GM18519 (cell line): ENCODE measurements around the gene PAEP.
"Not testable (repeated sequence)": the region's sequence is repeated elsewhere in the genome, so short reads cannot be mapped to it uniquely, and the experiment has no call there.

Experiments
- ATAC-seq: cut with Tn5 transposase; IDR thresholded peaks from one replicate; pipeline ENCODE4 v1.9.1; 2021; ENCODE audit warnings: mild to moderate bottlenecking, moderate library complexity; ENCODE audit not compliant: unreplicated experiment, low FRiP score

Gene PAEP

DNA sequence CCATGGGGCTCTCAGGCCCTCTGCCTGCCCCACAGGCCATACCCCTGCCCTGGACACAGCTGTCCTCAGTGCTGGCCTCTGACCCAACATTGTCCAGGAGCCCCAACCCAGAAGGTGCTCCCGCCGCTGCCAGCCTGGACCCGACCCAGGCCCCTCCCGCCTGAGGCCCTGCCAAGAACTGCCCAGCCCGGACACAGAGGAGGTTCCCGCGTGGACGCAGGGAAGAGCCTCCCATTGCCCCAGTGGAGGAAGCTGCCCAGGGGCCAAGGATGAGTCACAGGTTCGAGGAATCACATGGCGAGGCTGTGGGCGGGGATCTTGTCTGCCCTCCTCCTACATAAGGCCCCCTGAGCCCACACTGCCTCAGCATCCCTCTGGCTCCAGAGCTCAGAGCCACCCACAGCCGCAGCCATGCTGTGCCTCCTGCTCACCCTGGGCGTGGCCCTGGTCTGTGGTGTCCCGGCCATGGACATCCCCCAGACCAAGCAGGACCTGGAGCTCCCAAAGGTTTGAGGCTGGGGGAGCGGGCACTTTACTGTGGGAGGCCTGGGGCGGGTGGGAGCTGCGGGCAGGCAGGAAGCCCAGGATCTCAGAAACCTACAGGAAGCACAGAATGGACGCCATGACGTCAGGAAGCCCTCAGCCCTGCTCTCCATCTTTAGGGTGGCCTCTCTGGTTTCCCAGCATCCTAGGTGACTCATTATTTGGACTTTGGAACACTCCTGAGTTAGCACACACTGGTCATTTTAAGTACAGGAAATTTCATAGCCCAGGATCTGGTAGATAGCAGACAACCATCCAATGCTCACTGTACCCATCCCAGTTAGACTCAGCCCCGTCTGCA, at the start of gene PAEP:
PAEP (plus strand) TSS at position 366 of the 844 bp plus-strand sequence.
- no peak for ATAC-seq

DNA sequence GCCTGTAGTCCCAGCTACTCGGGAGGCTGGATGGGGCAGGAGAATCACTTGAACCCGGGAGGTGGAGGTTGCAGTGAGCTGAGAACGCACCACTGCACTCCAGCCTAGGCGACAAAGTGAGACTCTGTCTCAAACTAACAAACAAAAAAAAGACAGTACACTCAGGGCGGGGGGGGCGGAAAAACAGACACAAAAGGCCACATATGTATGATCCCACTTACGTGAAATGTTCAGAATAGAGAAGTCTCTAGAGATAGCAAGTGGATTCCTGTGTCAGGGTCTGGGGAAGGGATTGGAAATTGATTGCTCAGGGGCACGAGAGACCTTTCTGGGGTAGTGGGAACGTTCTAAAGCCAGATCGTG, 49.3 kb upstream of the PAEP start:
- no peak for ATAC-seq

DNA sequence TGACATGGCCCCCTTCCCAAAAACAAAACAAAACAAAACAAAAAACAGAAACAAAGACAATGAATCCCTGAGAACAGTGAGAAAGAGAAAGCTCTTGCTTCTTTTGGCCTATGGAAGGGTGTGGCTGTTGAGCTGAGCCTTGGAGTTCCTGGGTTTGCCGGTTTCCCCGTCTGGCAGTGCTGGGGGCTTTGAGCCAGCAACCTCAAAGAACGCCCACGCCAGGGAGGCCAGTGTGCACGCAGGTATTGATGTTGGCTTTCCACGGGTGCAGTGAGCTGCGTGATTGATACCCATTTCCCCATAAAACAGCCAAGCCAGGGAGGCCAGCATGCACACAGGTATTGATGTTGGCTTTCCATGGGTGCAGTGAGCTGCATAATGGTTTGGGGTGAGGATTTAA, 48.7 kb upstream of the PAEP start:
- ATAC-seq, result no peak

DNA sequence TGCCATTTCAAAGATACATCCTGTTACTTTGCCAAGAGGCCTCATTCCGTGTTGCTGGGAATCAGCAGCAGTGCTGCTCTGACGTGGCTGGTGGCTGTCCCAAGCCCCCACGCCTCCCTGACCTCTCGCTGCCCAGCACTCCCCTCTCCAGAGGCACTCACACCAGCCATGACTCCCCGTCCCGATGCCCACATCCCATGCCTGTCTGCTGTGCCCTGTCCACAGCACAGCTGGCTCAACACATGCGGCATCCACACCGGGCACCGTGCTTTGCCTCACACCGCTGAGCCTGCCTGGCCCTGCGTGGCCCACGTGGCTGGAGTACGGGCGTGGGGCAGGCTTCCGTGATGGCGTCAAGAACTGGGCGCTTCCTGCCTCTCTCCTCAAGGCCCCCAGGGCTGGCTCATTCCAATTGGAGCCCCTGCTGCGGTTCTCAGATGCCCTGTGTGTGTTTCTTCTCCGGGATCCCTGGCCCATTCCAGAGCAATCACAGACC, 48.2 kb upstream of the PAEP start:
- ATAC-seq, result no peak

DNA sequence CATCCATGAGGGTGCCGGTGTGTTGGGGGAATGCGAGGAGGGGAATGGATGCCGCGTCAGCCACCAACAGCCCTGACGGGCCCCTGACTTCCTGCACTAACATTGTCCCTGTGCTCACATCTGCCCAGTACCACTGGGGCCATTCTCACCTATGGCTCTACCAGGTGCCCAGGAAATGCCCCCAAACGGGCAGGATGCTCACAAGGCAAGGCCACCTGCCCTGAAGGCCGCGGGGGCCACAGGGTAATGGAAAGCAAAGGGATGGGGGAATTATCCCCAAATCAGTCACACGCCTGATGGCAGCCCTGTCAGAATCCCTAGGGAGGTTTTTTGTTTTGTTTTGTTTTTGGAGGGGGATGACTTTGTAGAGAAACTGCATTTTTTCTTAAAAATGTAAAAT, 47.6 kb upstream of the PAEP start:
- ATAC-seq, result not testable (repeated sequence)

DNA sequence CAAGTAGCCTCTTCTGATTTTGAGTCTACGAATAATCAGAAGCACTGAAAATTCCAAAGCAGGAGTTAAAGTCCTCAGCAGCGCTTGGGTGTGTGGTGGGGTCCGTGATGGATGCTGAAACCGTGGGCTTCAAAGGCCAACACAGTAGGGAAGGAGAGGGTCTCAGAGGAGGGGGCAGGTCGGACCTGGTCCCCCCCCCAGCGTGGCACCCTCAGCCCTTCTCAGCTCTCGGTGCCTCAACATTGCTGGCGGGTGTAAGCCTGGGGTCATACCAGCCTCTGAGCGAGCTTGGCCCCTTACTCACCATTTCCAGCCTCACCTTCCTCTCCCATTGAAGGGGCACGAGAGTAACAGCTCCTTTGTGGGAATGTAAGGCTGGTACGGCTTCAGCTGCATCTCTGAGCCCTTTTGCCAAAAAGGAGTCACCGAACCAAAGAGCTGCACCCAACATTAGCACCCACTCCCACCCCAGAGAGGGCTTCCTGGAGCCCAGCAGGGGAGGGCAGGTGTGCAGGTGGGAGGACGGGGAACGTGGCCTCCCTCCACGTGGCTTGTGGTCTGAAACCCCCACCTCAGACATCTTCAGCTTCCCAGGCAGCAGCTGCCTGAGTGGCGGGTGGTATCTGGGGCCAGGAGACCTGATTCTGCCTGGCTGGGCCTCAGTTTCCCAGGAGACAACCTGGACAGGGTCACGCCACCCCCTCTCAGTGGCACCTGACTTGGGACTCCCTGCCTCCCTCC, 47.0 kb upstream of the PAEP start:
- ATAC-seq, result no peak

DNA sequence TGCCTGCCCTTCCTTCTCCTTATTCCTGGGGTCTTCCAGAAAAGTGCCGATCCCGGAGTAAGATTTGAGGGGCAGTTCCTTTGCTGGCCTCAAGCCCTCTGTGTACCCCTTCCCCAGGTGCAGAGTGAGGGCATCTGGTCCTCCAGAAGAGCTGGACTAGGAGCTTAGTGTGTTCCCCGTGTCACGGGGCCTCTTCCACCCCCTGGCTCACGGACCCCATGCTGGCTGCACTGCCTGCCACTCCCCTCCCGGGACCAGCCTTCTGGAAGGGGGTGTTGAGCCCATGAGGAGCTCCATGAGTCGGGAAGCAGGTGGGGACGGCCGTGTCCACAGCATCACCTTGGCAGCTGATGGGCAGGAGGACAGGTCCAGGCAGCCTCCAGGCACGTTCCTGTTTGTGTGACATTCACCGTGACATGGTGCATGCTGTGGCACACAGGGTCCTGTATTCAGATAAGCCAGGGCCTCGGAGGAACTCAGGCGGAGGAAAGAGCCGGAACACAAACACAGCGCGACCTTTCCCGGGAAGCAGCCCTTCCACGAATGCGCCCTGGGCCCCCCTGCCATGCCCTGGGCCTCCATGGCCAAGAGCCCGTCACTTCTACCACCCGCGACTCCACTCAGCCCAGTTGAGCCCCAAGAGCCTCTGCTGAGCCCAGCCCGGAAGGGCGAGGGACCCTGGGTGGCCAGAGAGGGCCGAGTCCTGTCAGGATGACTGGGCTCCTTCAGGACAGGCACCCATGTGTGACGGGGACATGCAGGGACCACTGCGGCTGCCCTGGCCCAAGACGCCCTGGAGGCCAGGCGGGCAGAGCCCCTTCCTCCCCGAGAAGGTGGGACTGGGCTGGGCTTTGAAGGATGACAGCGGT, 46.2 kb upstream of the PAEP start:
- no peak for ATAC-seq

DNA sequence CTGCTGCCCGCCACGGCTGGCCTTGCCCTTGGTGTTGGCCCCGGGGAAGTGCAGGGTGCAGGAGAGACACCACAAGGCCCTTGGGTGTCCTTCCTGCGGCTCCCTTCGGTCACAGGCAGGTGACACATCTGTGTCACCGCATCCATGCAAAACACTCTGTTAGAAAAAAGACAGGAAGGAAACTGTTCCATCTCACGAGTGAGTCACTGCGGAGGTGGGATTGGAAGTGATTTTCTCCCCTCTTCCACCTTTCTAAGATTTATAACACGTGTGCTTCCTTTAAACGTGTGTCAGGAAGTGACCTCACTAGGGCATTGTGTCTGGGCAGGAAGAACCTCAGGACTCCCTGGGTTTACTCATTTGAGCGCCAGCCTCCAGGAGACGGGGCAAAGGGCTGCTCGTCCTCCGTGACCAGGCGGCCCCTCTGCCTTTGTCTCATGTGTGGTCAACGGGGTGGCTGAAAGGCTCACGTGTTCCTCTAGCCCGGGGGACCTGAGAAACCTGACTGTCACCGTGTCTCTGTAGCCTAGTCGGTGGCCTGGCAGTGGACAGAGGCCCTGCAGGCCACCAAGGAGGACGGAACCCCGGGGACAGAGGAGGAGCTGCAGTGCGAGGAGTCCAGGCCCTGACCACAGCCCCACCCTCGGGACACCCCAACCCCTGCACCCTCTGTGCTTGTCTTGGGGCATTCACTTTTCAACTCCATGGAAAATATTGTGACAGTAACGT, 45.3 kb upstream of the PAEP start:
- ATAC-seq, result no peak

DNA sequence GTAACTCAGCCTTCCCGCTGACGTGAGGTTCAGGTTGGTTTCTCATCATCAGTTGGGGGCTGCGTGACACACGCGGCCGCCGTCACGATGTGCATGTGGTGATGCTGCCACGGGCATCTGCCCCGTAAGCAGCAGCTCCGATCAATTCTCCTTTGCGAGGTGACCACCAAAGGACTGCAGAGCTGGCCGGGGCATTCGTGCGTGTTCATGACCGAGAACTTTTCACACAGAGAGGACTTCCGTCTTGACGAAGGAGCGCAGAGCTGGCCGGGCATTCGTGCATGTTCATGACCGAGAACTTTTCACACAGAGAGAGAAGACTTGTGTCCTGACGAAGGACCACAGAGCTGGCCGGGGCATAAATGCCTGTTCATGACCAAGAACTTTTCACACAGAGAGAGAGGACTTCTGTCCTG, 44.1 kb upstream of the PAEP start:
- ATAC-seq, result no peak

DNA sequence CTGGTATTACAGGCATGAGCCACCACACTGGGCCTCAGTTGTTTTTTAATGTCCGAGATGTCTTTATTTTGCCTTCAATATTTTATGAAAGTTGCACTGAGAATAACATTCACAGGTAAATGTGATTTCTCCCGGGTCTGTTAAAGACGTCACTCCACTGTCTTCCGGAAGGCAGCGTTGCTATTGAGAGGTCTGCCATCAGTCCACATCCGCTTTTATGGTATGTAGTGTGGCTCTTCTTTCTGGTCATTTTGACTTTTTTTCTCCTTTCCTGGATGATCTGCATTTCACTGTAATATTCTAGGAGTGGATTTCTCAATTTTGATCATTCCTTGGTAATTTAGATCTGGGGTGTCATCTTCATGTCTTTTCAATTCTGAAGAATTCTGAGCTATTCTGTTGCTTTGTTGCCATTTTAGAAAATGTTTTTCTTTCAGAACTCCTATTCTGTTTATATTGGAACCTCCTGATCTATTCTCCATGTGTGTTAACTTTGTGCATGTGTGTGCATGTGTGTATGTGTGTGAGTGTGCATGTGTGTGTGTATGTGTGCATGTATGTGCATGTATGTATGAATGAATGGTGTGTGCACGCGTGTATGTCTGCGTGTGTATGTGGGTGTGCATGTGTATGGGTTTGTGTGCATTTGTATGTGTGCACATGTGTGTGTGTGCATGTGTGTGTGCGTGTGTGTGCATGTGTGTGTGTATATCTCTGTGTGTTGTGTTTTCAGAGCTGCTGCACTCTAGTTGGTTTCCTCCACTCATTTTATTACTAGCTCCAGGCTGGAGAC, 42.2 kb upstream of the PAEP start:
- ATAC-seq, result no peak

DNA sequence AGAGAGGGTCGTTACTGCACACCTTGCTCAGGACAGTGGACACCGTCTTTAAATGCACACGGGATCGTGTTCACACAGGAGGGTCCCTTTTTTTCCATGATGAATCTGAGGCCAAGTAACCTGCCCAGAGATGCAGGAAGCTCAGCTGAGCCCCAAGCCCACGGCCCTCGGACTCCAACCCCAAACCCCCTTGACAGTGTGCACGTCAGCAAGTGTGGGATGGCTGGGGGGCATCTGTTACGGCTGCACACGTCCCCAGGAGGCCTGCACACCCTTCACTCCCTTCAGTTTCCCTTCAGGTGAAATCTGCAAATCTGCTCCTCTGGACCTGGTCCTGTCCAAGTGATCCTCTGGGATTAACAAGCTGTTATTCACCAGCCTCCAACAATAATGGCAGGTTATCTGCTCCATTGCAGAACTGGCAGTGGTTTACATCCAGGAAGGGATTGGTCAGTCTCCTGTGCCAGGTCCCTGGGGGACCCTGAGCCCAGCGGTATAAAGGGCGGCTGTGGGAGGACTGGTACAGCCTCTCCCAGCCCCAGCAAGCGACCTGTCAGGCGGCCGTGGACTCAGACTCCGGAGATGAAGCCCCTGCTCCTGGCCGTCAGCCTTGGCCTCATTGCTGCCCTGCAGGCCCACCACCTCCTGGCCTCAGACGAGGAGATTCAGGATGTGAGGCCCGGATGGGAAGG, 40.5 kb upstream of the PAEP start, which contains the start of gene LCN1:
LCN1 (plus strand) TSS at position 525 of the 692 bp plus-strand sequence; CDS start at position 583, 58 bp downstream.
- ATAC-seq, result no peak

DNA sequence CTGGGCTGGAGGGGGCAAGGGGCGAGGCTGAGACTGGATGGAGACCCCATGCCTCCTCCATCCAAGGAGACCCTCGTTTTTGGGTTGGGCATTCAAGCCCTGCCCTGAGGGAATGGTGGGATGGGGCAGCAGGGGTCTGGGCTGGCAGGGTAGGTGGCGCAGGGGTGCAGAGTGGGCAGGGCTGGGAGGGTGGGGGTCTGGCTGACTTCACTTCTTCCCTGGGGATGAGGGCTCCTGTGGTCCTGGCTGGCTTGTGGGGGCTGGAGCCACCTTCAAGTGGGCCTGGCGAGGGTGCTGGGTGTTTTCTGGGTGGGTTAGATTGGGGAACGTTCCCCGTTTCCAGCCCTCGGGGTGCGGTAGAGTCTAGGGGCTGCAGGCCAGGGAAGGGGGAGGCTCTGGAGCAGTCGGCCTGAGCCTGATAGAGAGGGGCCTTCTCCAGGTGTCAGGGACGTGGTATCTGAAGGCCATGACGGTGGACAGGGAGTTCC, 39.9 kb upstream of the PAEP start:
- no peak for ATAC-seq

DNA sequence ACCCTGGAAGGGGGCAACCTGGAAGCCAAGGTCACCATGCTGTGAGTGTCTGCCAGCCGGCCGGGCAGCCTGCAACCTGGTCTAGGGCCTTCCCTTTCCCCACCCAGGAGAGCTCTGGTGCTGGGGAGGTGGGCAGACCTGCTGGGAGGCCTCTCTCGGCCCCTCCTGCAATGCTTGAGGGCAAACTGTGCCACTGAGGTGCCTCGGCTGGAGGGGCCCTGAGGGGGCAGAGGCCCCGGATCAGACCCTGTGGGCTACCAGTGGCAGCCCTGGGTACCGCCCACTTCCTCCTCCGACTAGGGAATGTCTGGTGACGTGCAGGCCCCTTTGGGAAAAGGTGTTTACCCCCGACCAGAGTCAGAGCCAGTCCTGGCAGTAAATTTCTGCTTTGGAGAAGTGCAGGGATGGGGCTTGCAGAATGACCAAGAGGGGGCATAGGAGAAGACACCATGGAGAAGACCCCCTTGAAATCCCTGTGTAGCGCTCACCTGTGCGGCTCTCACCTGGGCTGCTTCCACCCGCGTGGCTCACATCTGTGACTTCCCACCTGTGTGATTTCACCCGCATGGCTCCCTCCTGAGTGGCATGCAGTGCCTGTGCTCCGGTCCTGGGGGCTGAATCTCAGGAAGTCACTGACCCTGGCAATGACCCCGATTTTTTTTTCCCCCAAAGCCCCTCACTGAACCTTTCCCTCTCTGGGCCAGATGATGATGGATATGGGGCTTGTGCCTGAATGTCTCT, 39.2 kb upstream of the PAEP start:
- no peak for ATAC-seq

DNA sequence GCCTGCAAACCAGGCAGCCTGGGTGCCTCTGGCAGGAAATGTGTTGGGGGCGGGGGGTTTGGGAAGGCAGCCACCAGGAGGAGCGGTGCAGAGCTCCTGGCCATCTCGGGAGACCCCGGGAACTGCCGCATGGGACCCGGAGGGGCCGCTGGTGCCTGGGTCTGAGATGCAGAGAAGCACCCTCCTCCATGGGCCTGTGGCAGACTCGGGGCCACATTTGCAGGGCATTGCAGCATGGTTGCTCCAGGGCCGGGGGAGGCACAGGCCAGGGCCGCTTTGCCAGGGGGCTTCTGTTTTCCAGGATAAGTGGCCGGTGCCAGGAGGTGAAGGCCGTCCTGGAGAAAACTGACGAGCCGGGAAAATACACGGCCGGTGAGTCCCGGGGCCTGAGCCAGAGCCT, 38.6 kb upstream of the PAEP start:
- ATAC-seq, result no peak

DNA sequence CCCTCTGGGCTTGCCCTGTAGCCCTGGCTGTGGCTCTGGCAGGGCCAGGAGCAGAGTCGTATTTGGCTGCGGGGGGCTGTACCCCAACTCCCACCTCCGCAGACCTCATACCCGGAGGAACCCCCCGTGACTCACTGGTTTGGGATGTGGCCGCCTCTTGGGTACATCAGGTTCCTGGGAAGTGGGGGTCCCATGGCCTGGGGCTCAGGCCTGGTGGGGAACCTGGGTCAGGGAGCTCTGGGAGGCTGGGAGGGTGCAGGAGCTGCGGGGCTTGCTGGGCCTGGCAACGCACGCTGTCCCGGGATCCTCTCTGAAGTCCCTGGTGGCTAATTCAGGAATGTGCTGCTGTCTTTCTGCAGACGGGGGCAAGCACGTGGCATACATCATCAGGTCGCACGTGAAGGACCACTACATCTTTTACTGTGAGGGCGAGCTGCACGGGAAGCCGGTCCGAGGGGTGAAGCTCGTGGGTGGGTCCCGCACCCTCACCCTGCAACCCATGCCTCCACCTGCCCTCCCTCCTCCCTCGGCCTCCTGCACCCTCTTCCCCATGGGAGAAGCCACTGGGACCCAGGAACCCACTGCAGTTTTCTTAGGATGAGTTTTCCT, 37.9 kb upstream of the PAEP start:
- no peak for ATAC-seq

DNA sequence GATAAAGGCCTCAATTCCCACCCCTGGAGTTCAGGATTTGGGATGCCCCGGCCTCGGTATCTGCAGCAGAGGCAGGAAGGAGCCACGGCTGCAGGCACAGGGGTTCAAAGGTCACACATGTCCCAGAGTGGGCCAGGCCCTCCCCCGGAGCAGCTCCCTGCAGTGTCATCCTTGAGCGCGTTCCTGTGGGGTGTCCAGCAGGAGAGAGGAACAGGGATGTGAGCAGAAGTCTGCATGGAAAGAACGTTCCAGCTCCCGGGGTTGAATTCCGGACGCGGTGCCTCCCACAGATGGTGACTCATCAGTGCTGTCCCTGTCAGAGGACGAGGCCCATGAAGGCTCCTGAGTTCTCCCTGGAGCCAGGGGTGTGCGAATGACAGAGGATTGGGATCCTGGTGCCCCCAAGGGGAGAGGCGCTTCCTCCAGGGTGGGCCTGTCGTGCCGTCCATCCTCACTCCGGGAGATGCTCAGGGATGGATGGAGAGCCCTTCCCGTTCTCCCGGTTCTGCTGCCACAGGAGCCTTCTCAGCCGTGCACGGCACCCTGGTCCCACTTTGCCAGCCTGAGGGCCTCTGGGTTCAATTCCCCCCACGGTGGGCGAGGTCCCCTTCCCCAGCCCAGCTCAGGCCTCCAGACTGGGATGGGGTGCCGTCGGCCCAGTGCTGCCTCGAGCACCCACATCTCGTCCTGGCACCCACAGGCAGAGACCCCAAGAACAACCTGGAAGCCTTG, 37.3 kb upstream of the PAEP start:
- no peak for ATAC-seq
